Effector memory CD8-positive, alpha-beta T cell (primary cell): ENCODE measurements around the gene SPDYE18.
"Not testable (repeated sequence)": the region's sequence is repeated elsewhere in the genome, so short reads cannot be mapped to it uniquely, and the experiment has no call there.

ENCODE experiments used
- ATAC-seq: fragments of 150-1000 bp; cut with Tn5 transposase; replicated peaks from 2 replicates; pipeline ENCODE4 v1.10.0; 2021; ENCODE audit warnings: mild to moderate bottlenecking, moderate library complexity
- DNase-seq, 3 experiments: peaks; one replicate each; pipeline ENCODE4 v3.0.0; 2021
- H3K27ac Mint-ChIP-seq, 2 donors: one replicate each; pipeline ENCODE4 v1.8.0; 2022; ENCODE audit warnings: mild to moderate bottlenecking in 2 of 2, mixed read lengths in 2 of 2, moderate library complexity in 2 of 2
- H3K27me3 Mint-ChIP-seq, 2 donors: one replicate each; pipeline ENCODE4 v1.8.0; 2022; ENCODE audit warnings: mixed read lengths in 2 of 2
- H3K36me3 Mint-ChIP-seq: one replicate; pipeline ENCODE4 v1.8.0; 2022; ENCODE audit warnings: mild to moderate bottlenecking, moderate library complexity, mixed read lengths; ENCODE audit not compliant: insufficient read depth
- H3K4me1 Mint-ChIP-seq, 2 donors: one replicate each; pipeline ENCODE4 v1.8.0; 2022; ENCODE audit warnings: low read depth in 2 of 2, mixed read lengths in 2 of 2
- H3K4me3 Mint-ChIP-seq, 2 donors: one replicate each; pipeline ENCODE4 v1.8.0; 2022; ENCODE audit warnings: mild to moderate bottlenecking in 2 of 2, mixed read lengths in 2 of 2, moderate library complexity in 2 of 2
- H3K9me3 Mint-ChIP-seq, 2 donors: one replicate each; pipeline ENCODE4 v1.8.0; 2022; ENCODE audit warnings: mixed read lengths in 2 of 2
- total RNA-seq, 9 experiments: gene quantifications; one replicate each; lab custom pipeline; 2026; lab: John Stamatoyannopoulos, UW

Gene SPDYE18, protein sequence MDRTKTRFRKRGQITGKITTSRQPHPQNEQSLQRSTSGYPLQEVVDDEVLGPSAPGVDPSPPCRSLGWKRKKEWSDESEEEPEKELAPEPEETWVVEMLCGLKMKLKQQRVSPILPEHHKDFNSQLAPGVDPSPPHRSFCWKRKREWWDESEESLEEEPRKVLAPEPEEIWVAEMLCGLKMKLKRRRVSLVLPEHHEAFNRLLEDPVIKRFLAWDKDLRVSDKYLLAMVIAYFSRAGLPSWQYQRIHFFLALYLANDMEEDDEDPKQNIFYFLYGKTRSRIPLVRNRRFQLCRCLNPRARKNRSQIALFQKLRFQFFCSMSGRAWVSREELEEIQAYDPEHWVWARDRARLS
- 0.30 to 3.1 (median 0.79) reads per million in 9 experiments for total RNA-seq

GRCh38 chr7:77062557-77062956 is at the start of gene SPDYE18:
Gene SPDYE18, minus strand, starts transcription at chr7:77062558. Its CDS starts 2,046 bp downstream, at chr7:77060512.
- ATAC-seq, H3K4me3 Mint-ChIP-seq, H3K4me1 Mint-ChIP-seq, H3K9me3 Mint-ChIP-seq, DNase-seq, H3K27ac Mint-ChIP-seq, H3K27me3 Mint-ChIP-seq, H3K36me3 Mint-ChIP-seq: not testable (repeated sequence)

GRCh38 chr7:77108362-77108761 is 46.0 kb upstream of the SPDYE18 start:
- H3K4me1 Mint-ChIP-seq, ATAC-seq, DNase-seq, H3K27ac Mint-ChIP-seq, H3K4me3 Mint-ChIP-seq, H3K9me3 Mint-ChIP-seq, H3K36me3 Mint-ChIP-seq, H3K27me3 Mint-ChIP-seq: not testable (repeated sequence)

- ATAC-seq, H3K4me1 Mint-ChIP-seq, H3K4me3 Mint-ChIP-seq: not testable (repeated sequence)
These were observed 45.3 kb upstream of the SPDYE18 start for GRCh38 chr7:77107659-77108058.

GRCh38 chr7:77105904-77106303 is 43.5 kb upstream of the SPDYE18 start:
- not testable (repeated sequence) for ATAC-seq, H3K4me3 Mint-ChIP-seq, H3K4me1 Mint-ChIP-seq, H3K36me3 Mint-ChIP-seq, H3K27me3 Mint-ChIP-seq, DNase-seq, H3K27ac Mint-ChIP-seq, H3K9me3 Mint-ChIP-seq

More at GRCh38 chr7:77107659-77108058, 45.3 kb upstream of the SPDYE18 start:
- H3K9me3 Mint-ChIP-seq, H3K36me3 Mint-ChIP-seq, H3K27ac Mint-ChIP-seq, H3K27me3 Mint-ChIP-seq, DNase-seq: not testable (repeated sequence)

DNA sequence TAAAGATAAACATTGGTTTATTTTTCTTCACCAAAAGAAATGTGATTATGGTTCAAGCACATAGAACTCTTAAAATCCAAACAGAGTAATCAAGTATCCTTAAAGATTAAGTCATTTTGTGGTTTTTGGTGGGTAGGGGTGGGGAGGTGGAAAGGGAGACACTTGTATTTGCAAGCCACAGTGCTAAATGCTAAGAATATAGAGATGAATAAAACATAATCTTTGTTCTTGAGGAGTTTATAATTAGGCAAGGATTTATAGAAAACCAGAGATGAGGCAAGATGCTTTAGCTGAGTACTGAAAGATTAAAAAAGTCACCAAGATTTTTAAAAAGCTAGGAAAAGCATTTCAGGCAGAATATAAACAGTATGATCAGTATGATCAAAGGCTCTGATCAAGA is 40.3 kb upstream of the SPDYE18 start:
- not testable (repeated sequence) for H3K9me3 Mint-ChIP-seq, ATAC-seq, H3K36me3 Mint-ChIP-seq, H3K27me3 Mint-ChIP-seq, H3K27ac Mint-ChIP-seq, DNase-seq, H3K4me3 Mint-ChIP-seq, H3K4me1 Mint-ChIP-seq

- H3K27ac Mint-ChIP-seq, H3K27me3 Mint-ChIP-seq, H3K4me3 Mint-ChIP-seq, H3K9me3 Mint-ChIP-seq, H3K4me1 Mint-ChIP-seq, ATAC-seq, DNase-seq, H3K36me3 Mint-ChIP-seq: not testable (repeated sequence)
These were observed 38.8 kb upstream of the SPDYE18 start for GRCh38 chr7:77101187-77101586.

- not testable (repeated sequence) for ATAC-seq
These were observed 38.1 kb upstream of the SPDYE18 start for GRCh38 chr7:77100501-77100900.

GRCh38 chr7:77092301-77092700 is 29.9 kb upstream of the SPDYE18 start:
- not testable (repeated sequence) for H3K4me1 Mint-ChIP-seq, H3K36me3 Mint-ChIP-seq, H3K27ac Mint-ChIP-seq, H3K27me3 Mint-ChIP-seq, H3K9me3 Mint-ChIP-seq, ATAC-seq, DNase-seq, H3K4me3 Mint-ChIP-seq

More at GRCh38 chr7:77100501-77100900, 38.1 kb upstream of the SPDYE18 start:
- not testable (repeated sequence) for DNase-seq, H3K9me3 Mint-ChIP-seq, H3K4me1 Mint-ChIP-seq, H3K27ac Mint-ChIP-seq, H3K36me3 Mint-ChIP-seq, H3K27me3 Mint-ChIP-seq, H3K4me3 Mint-ChIP-seq

- not testable (repeated sequence) for H3K27me3 Mint-ChIP-seq, H3K27ac Mint-ChIP-seq, ATAC-seq, H3K4me1 Mint-ChIP-seq, H3K9me3 Mint-ChIP-seq, H3K36me3 Mint-ChIP-seq, H3K4me3 Mint-ChIP-seq, DNase-seq
These were observed 19.8 kb upstream of the SPDYE18 start for GRCh38 chr7:77082192-77082591.

- not testable (repeated sequence) for H3K4me1 Mint-ChIP-seq, ATAC-seq, H3K27ac Mint-ChIP-seq, DNase-seq, H3K27me3 Mint-ChIP-seq, H3K36me3 Mint-ChIP-seq, H3K4me3 Mint-ChIP-seq, H3K9me3 Mint-ChIP-seq
These were observed 17.9 kb upstream of the SPDYE18 start for GRCh38 chr7:77080236-77080635.

- not testable (repeated sequence) for DNase-seq, H3K27me3 Mint-ChIP-seq, H3K36me3 Mint-ChIP-seq, ATAC-seq, H3K27ac Mint-ChIP-seq, H3K9me3 Mint-ChIP-seq, H3K4me3 Mint-ChIP-seq, H3K4me1 Mint-ChIP-seq
These were observed 17.3 kb upstream of the SPDYE18 start for GRCh38 chr7:77079624-77080023.

- not testable (repeated sequence) for DNase-seq
These were observed 16.8 kb upstream of the SPDYE18 start for GRCh38 chr7:77079112-77079511.

GRCh38 chr7:77077060-77077459 is 14.7 kb upstream of the SPDYE18 start:
- not testable (repeated sequence) for H3K27ac Mint-ChIP-seq, H3K27me3 Mint-ChIP-seq, H3K36me3 Mint-ChIP-seq, H3K9me3 Mint-ChIP-seq, H3K4me1 Mint-ChIP-seq, ATAC-seq, DNase-seq, H3K4me3 Mint-ChIP-seq

More at GRCh38 chr7:77079112-77079511, 16.8 kb upstream of the SPDYE18 start:
- H3K4me3 Mint-ChIP-seq, H3K27ac Mint-ChIP-seq, H3K27me3 Mint-ChIP-seq, H3K36me3 Mint-ChIP-seq, H3K9me3 Mint-ChIP-seq, H3K4me1 Mint-ChIP-seq, ATAC-seq: not testable (repeated sequence)

GRCh38 chr7:77074786-77075396 is 12.5 kb upstream of the SPDYE18 start:
- not testable (repeated sequence) for H3K27me3 Mint-ChIP-seq, DNase-seq, ATAC-seq, H3K4me3 Mint-ChIP-seq, H3K36me3 Mint-ChIP-seq, H3K27ac Mint-ChIP-seq, H3K9me3 Mint-ChIP-seq
- H3K4me1 Mint-ChIP-seq, result peaks cover 2 to 12% of the 10 kb centered on the region in 2 donors
